Astrocyte of the spinal cord (primary cell): ENCODE data around the gene PCCA.
A peak's percentile ranks its signal among the peaks of the same experiment; 100 is the strongest.

Experiments used
- DNase-seq: peaks from one replicate; pipeline ENCODE4 v3.0.0; 2011; ENCODE audit warnings: low read depth, low spot score
- H3K4me3 ChIP-seq: 2 replicates; pipeline ENCODE4 v1.5.1; 2011; ENCODE audit warnings: low read depth, mild to moderate bottlenecking, low read length, moderate library complexity
- in situ Hi-C: cut with HindIII; loops from 2 replicates; pipeline ENCODE4 v1.10.0; 2017; ENCODE audit warnings: low sequenced_read_pairs
- TF ChIP-seq, protein P1 (sequence below): IDR thresholded peaks from 2 replicates; pipeline ENCODE4 v1.5.1; 2012; ENCODE audit warnings: low read depth, mild to moderate bottlenecking, low read length, inconsistent platforms

PCCA gene, protein sequence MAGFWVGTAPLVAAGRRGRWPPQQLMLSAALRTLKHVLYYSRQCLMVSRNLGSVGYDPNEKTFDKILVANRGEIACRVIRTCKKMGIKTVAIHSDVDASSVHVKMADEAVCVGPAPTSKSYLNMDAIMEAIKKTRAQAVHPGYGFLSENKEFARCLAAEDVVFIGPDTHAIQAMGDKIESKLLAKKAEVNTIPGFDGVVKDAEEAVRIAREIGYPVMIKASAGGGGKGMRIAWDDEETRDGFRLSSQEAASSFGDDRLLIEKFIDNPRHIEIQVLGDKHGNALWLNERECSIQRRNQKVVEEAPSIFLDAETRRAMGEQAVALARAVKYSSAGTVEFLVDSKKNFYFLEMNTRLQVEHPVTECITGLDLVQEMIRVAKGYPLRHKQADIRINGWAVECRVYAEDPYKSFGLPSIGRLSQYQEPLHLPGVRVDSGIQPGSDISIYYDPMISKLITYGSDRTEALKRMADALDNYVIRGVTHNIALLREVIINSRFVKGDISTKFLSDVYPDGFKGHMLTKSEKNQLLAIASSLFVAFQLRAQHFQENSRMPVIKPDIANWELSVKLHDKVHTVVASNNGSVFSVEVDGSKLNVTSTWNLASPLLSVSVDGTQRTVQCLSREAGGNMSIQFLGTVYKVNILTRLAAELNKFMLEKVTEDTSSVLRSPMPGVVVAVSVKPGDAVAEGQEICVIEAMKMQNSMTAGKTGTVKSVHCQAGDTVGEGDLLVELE

DNA sequence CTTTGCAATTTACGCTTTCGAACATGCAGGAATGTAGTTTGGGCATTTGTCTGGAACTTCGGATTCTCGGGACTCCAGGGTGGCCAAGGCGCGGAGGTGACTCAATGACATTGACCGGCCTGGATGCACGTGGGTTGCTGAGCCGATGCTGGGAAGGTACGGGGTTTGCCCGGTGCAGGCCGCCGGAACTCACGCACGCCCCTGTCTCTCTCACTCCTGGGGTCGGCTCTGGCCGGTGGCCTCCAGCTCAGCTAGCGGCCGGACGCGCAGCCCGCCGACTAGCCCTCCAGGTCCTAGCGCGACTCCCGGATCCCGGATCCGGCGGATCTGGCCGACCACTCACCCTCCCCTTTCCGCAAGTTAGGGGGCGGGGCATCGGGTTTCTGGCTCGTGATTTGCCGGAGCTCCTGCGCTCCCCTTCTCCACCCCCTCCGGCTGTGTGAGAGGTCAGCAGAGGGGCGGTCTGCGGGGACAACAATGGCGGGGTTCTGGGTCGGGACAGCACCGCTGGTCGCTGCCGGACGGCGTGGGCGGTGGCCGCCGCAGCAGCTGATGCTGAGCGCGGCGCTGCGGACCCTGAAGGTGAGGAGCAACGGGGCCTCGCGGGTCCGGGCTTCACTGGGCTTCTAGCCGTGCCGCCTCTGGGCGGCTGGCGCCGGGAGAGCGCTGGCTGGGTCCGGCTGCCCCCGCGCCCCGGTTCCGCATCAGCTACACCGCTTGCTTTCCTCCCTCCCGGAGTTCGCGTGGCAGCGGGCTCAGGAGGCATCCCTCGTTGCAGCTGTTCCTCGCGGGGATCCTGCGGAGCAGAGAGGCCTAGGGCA lies at the start of gene PCCA:
Gene PCCA, plus strand, starts transcription at position 450 of the 821 bp plus-strand sequence. Its CDS starts 28 bp downstream, at position 478.
- H3K4me3 ChIP-seq, result peak within 1 kb of the TSS; percentile 77
- TF ChIP-seq, protein P1, sequence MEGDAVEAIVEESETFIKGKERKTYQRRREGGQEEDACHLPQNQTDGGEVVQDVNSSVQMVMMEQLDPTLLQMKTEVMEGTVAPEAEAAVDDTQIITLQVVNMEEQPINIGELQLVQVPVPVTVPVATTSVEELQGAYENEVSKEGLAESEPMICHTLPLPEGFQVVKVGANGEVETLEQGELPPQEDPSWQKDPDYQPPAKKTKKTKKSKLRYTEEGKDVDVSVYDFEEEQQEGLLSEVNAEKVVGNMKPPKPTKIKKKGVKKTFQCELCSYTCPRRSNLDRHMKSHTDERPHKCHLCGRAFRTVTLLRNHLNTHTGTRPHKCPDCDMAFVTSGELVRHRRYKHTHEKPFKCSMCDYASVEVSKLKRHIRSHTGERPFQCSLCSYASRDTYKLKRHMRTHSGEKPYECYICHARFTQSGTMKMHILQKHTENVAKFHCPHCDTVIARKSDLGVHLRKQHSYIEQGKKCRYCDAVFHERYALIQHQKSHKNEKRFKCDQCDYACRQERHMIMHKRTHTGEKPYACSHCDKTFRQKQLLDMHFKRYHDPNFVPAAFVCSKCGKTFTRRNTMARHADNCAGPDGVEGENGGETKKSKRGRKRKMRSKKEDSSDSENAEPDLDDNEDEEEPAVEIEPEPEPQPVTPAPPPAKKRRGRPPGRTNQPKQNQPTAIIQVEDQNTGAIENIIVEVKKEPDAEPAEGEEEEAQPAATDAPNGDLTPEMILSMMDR, result no peak
- DNase-seq, result peak; percentile 93
- in situ Hi-C loops, result no loop called here

DNA sequence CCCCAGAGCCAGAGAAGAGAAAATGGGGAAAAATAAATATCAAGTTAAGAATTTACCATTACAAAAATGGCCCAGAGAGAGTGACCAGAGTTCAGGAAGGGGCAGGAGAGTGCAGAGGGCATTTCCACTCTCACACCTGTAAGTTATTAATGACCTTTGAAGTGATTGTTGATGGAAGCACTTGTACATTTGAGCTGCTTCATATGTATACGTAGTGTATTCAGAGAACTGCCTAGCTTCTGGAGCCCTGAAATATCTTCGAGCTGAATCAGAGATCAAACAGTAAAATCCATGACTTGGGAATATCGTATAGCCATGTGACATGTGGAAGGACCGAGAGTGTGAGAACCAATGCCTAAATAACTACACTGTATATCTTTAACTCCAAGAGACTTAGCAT lies 49.2 kb upstream of the PCCA start:
- peak; percentile 14 for DNase-seq
- in situ Hi-C loops, result no loop called here
- TF ChIP-seq, protein P1, result no peak
- H3K4me3 ChIP-seq, result no peak overlapping the region

DNA sequence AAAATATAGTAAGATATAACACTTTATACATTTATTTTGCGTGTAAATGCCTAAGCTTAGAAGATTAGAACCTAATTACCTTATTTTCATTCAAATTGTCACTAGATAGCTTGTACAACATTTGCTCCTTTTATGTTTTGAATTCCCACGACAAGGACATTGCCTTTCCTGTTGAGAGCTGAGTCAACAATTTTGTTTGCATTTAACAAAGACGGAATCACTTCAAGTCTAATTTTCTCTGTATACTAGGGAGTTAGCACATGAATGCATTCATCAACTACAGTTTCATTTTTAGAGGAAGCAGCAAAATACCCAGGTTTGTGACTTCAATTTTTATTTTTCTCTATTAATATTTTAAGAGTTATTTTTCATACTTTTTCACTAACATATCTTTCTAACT lies 48.7 kb upstream of the PCCA start:
- H3K4me3 ChIP-seq, result no peak overlapping the region
- peak; percentile 3 for DNase-seq
- TF ChIP-seq, protein P1, result no peak
- in situ Hi-C loops, result no loop called here

DNA sequence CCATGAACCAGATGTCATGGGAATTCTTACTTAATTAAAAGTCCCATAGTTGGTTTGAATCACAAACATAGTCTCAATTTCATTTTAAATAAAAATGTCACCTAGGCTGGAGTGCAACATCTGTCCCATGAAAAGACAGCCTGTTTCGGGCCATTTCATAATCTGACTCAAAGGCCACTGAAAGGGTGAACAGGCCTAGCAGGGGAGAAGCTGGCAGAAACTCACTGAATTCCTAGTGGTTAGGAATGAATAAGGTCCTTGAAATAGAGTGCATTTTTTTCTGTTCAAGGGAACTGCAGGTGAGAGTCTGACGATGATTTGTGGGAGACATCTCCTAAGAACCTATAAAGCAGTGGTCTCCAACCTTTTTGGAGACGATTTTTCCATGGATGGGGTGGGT lies 44.0 kb upstream of the PCCA start:
- in situ Hi-C loops, result no loop called here
- no peak overlapping the region for H3K4me3 ChIP-seq
- TF ChIP-seq, protein P1, result no peak
- DNase-seq, result no peak

DNA sequence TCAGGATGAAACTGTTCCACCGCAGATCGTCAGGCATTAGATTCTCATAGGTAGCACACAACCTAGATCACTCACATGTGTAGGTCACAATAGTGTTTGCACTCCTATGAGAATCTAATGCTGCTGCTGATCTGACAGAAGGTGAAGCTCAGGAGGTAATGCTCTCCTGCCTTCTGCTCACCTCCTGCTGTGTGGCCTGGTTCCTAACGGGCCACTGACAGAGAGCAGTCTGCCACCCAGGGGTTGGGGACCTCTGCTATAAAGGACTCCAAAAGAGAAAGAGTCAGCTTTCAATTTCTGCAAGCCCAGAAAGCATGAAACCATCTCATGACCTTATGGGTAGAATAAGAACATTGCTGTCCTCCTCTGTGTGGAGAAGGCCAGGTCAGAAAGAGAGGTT lies 43.5 kb upstream of the PCCA start:
- no peak overlapping the region for H3K4me3 ChIP-seq
- in situ Hi-C loops, result no loop called here
- TF ChIP-seq, protein P1, result no peak
- DNase-seq, result no peak

DNA sequence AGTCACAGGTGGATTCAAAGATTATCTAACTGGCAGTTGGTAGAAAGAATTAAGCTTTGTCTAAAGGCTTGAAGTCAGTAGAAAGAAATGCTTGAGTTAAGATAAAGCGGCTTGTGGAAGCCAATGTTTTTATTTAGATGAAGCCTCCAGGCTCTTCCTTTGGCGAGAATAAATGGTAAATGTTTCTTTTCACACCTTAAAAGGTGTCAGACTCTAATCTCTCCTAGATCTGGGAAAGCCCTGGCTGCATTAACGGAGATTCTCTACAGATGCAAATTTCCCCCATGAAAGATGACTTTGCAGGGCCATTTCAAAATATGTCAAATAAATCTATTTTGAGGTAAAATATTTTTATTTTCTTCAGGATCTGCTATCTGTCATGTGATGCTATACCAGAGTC lies 37.8 kb upstream of the PCCA start:
- in situ Hi-C loops, result no loop called here
- TF ChIP-seq, protein P1, result no peak
- H3K4me3 ChIP-seq, result no peak overlapping the region
- DNase-seq, result no peak
